K562 (cell line): ENCODE data around the gene LLCFC1. TPM values are rescaled to one million over a fixed set of nuclear protein-coding genes. Genes with fewer than 3 reads are reported as not detected.

Source experiments
- BRD4 ChIP-seq: fragments of 200-600 bp; sonication (generic); IDR thresholded peaks from 2 replicates; pipeline ENCODE4 v1.6.1; 2017; ENCODE audit warnings: inconsistent platforms
- CTCF ChIP-seq, 3 experiments: IDR thresholded peaks in 2 of 3; conservative IDR thresholded peaks in 1 of 3; 2 replicates each; pipeline ENCODE4 v1.5.1; 2011 to 2012; ENCODE audit warnings: low read length in 3 of 3, mild to moderate bottlenecking in 3 of 3, control low read depth in 2 of 3, improper control_type of control experiment in 1 of 3, inconsistent platforms in 1 of 3, low read depth in 1 of 3, mixed read lengths in 1 of 3, moderate library complexity in 1 of 3; ENCODE audit not compliant: insufficient read depth in 2 of 3
- RB1 ChIP-seq: fragments of 450-650 bp; IDR thresholded peaks from 2 replicates; pipeline ENCODE4 v1.6.1; 2017; ENCODE audit warnings: low read depth, mild to moderate bottlenecking
- REST ChIP-seq, 2 experiments: fragments of 450-650 bp; formaldehyde crosslinking in 1 of 2; IDR thresholded peaks; 2 replicates each; pipeline versions ENCODE4 v1.4.0 to v1.6.1; 2014 to 2020; ENCODE audit warnings: mild to moderate bottlenecking in 2 of 2, borderline replicate concordance in 1 of 2, low read depth in 1 of 2
- SMC3 ChIP-seq: conservative IDR thresholded peaks from 2 replicates; pipeline ENCODE4 v1.6.1; 2011; ENCODE audit warnings: low read depth, low read length, improper control_type of control experiment; ENCODE audit not compliant: insufficient read depth
- USF1 ChIP-seq: sonication (generic); formaldehyde crosslinking; IDR thresholded peaks from 2 replicates; pipeline ENCODE4 v1.9.0; 2022; ENCODE audit warnings: mild to moderate bottlenecking, missing genetic modification reagents
- ZBTB43 ChIP-seq: sonication (generic); formaldehyde crosslinking; IDR thresholded peaks from 2 replicates; pipeline ENCODE4 v1.8.0; 2023; ENCODE audit warnings: mild to moderate bottlenecking, missing genetic modification reagents
- ZNF143 ChIP-seq: sonication (generic); formaldehyde crosslinking; IDR thresholded peaks from 2 replicates; pipeline ENCODE4 v1.9.0; 2022; ENCODE audit warnings: mild to moderate bottlenecking, missing genetic modification reagents
- polyA plus RNA-seq, 8 experiments: library from polyadenylated mRNA; depleted of rRNA in 4 of 8; stranded (reverse) in 5 of 8; unstranded in 3 of 8; fragments of >200 nt; fragmentation: Nextera tagmentation in 2 of 8; fragmentation: Illumina TruSeq in 1 of 8; extraction: Ambion mirVana in 2 of 8; extraction: Trizol in 1 of 8; gene quantifications; 2 replicates each; pipeline versions ENCODE4 v1.2.1 to v1.2.3, GENCODE V29; 2011 to 2014; ENCODE audit warnings: inconsistent platforms in 1 of 8, missing spikeins in 1 of 8
- total RNA-seq, 7 experiments: library from RNA; depleted of rRNA in 6 of 7; stranded (reverse); fragments of >200 nt in 6 of 7; fragmentation: Illumina TruSeq in 2 of 7; extraction: Trizol in 2 of 7; gene quantifications; 2 replicates each; pipeline versions ENCODE4 v1.2.1 to v1.2.3, GENCODE V29; 2011 to 2021; ENCODE audit warnings: low replicate concordance in 1 of 7

LLCFC1 gene
- total and polyA plus RNA-seq, 9 of the 15 experiments (the other 6 are each of a cell fraction or from before 2014, with no cell fraction given), result not detected

- TF ChIP-seq REST (IDR thresholded peaks at IDR 0.05; ENCODE audit: borderline replicate concordance) (peak; percentile 13; the same call in 1 of the 2 replicates), REST (CRISPR knock-in tag; IDR thresholded peaks at IDR 0.05; ENCODE audit: low read depth) (no peak), USF1 (CRISPR knock-in tag) (0 out of 2 replicates have a peak, but pooled peaks have one; percentile 38), CTCF (IDR thresholded peaks at IDR 0.05 in 2 of 3, conservative IDR thresholded peaks at IDR 0.05 in 1 of 3; ENCODE audit: insufficient read depth in 2 of 3, low read depth in 1 of 3, low read length in 3 of 3) (peak; percentile 54 to 55 (median 54); a peak in 5 of 6 replicates), SMC3 (0 out of 2 replicates have a peak, but pooled peaks have one; percentile 32), ZNF143 (CRISPR knock-in tag) (0 out of 2 replicates have a peak, but pooled peaks have one; percentile 44), BRD4 (no peak), RB1 (0 out of 2 replicates have a peak, but pooled peaks have one; percentile 15), ZBTB43 (CRISPR knock-in tag) (no peak)
Observed at GRCh38 chr7:142983825-142984224, 44.5 kb downstream of the LLCFC1 start (continued).
